HepG2 (cell line): Measurements from ENCODE around the gene JAK1. TPM values are rescaled to one million over a fixed set of nuclear protein-coding genes. Genes with fewer than 3 reads are reported as not detected.

Source experiments
- ATAC-seq: fragments of 200-7000 bp; cut with Tn5 transposase; 3 replicates; pipeline ENCODE4 v1.9.1; 2020; ENCODE audit warnings: mild to moderate bottlenecking, moderate library complexity
- BruUV-seq: library from RNA; stranded (reverse); fragments of 400-500 nt; replicated peaks from 2 replicates; lab custom pipeline; 2021; lab: Mats Ljungman, UMichigan
- CTCF ChIA-PET: fragments of 300-600 bp; formaldehyde crosslinking; extraction: SDS; loops from one replicate; lab custom pipeline; 2021; ENCODE audit warnings: low total read pairs, inconsistent platforms, low intra/inter-chr PET ratio; lab: Yijun Ruan, JAX
- POLR2A ChIA-PET: fragments of 350-600 bp; sonication (Branson Sonifier 250); formaldehyde crosslinking; loops from one replicate; lab custom pipeline; 2020; ENCODE audit warnings: antibody characterized with exemption, inconsistent platforms; lab: Yijun Ruan, JAX
- DNase-seq: peaks from one replicate; pipeline ENCODE4 v3.0.0-alpha.2; 2015; ENCODE audit warnings: low spot score
- FAIRE-seq: peaks from 3 replicates; lab custom pipeline; 2011; peaks lifted over from hg19 to GRCh38; lab: Jason Lieb, UNC
- H2AFZ ChIP-seq: one replicate; pipeline ENCODE4 v1.6.1; 2011; ENCODE audit warnings: low read length, inconsistent platforms
- H3K27ac ChIP-seq: fragments of 300-600 bp; 3 replicates; pipeline ENCODE4 v1.8.0; 2011; ENCODE audit warnings: mixed run types, mild to moderate bottlenecking, mixed read lengths, low read length, inconsistent platforms; ENCODE audit not compliant: insufficient read depth; ENCODE audit errors: extremely low read length
- H3K27me3 ChIP-seq, 2 experiments: fragments of 200-600 bp in 1 of 2; 2 replicates in 1 of 2; 3 replicates in 1 of 2; pipeline versions ENCODE4 v1.6.0 to v1.8.0; 2011; ENCODE audit warnings: low read length in 2 of 2, mild to moderate bottlenecking in 2 of 2, moderate library complexity in 2 of 2, inconsistent platforms in 1 of 2; ENCODE audit not compliant: insufficient read depth in 2 of 2, control insufficient read depth in 1 of 2
- H3K36me3 ChIP-seq, 2 experiments: fragments of 200-600 bp in 1 of 2; replicated peaks in 1 of 2; 2 replicates in 1 of 2; 3 replicates in 1 of 2; pipeline versions ENCODE4 v1.5.1 to v1.8.0; 2011; ENCODE audit warnings: low read length in 2 of 2, inconsistent platforms in 1 of 2; ENCODE audit not compliant: insufficient read depth in 2 of 2, control insufficient read depth in 1 of 2
- H3K4me1 ChIP-seq: 2 replicates; pipeline ENCODE4 v1.5.1; 2012; ENCODE audit warnings: low read length, inconsistent platforms; ENCODE audit not compliant: insufficient read depth
- H3K4me2 ChIP-seq: 2 replicates; pipeline ENCODE4 v1.6.0; 2011; ENCODE audit warnings: low read depth, low read length, inconsistent platforms
- H3K4me3 ChIP-seq, 3 experiments: fragments of 200-600 bp in 1 of 3; sonication (generic), shearing (Covaris generic) in 1 of 3; replicated peaks in 1 of 3; 2 replicates each; pipeline ENCODE4 v1.5.1; 2011 to 2016; ENCODE audit warnings: low read length in 3 of 3, inconsistent platforms in 2 of 3, low read depth in 2 of 3, mild to moderate bottlenecking in 2 of 3, control low read depth in 1 of 3, mixed read lengths in 1 of 3; ENCODE audit not compliant: insufficient read depth in 1 of 3
- H3K79me2 ChIP-seq: one replicate; pipeline ENCODE4 v1.6.1; 2011; ENCODE audit warnings: low read length, inconsistent platforms; ENCODE audit not compliant: insufficient read depth
- H3K9ac ChIP-seq: 2 replicates; pipeline ENCODE4 v1.6.0; 2011; ENCODE audit warnings: mild to moderate bottlenecking, low read depth, low read length, inconsistent platforms; ENCODE audit not compliant: insufficient read depth
- H3K9me3 ChIP-seq: 2 replicates; pipeline ENCODE4 v1.5.1; 2012; ENCODE audit warnings: mild to moderate bottlenecking, low read length
- H4K20me1 ChIP-seq: 2 replicates; pipeline ENCODE4 v1.6.0; 2011; ENCODE audit warnings: inconsistent platforms, mild to moderate bottlenecking, low read length, moderate library complexity; ENCODE audit not compliant: insufficient read depth
- CBX2 ChIP-seq, 2 experiments: fragments of 200-600 bp in 1 of 2; sonication (generic); formaldehyde crosslinking in 1 of 2; IDR thresholded peaks; 2 replicates each; pipeline versions ENCODE4 v1.7.0 to v1.8.1; 2018 to 2022; ENCODE audit warnings: low read depth in 2 of 2, low read length in 1 of 2, mild to moderate bottlenecking in 1 of 2, missing genetic modification reagents in 1 of 2
- RBM39 ChIP-seq: fragments of 200-400 bp; formaldehyde crosslinking; IDR thresholded peaks from one replicate; pipeline ENCODE4 v1.6.1; 2018; ENCODE audit warnings: antibody characterized with exemption, mild to moderate bottlenecking, low read depth, low read length; ENCODE audit not compliant: poor library complexity, severe bottlenecking
- ZNF280B ChIP-seq: sonication (generic); formaldehyde crosslinking; IDR thresholded peaks from 2 replicates; pipeline ENCODE4 v1.5.0; 2020; ENCODE audit warnings: missing genetic modification reagents, mild to moderate bottlenecking, borderline replicate concordance
- ZNF556 ChIP-seq: sonication (generic); formaldehyde crosslinking; IDR thresholded peaks from 2 replicates; pipeline ENCODE4 v1.4.0; 2020; ENCODE audit warnings: mild to moderate bottlenecking, missing genetic modification reagents, borderline replicate concordance
- WGBS: methylation state at CpG from one replicate; pipeline ENCODE4 v1.1.6; 2017; ENCODE audit warnings: low lambda C conversion rate; 5-methylcytosine and 5-hydroxymethylcytosine counted together
- in situ Hi-C: cut with HindIII; loops from 2 replicates; pipeline ENCODE4 v1.10.0; 2017; ENCODE audit warnings: low pct_unique_long_range_greater_than_20kb; ENCODE audit not compliant: extremely low pct_ligation_motif_present
- intact Hi-C: fragments of 100-400 bp; cut with micrococcal nuclease; formaldehyde crosslinking; loops from one replicate; pipeline ENCODE4 v1.10.0; 2022; ENCODE audit not compliant: unreplicated experiment
- polyA plus RNA-seq, 8 experiments: library from polyadenylated mRNA; depleted of rRNA in 3 of 8; stranded (reverse) in 7 of 8; unstranded in 1 of 8; fragments of >200 nt; fragmentation: Illumina TruSeq in 4 of 8; extraction: Trizol in 4 of 8; gene quantifications; 2 replicates each; pipeline versions ENCODE4 v1.2.1 to v1.2.3, GENCODE V29; 2011 to 2016; ENCODE audit warnings: low read depth in 4 of 8, missing spikeins in 1 of 8, mixed read lengths in 1 of 8; ENCODE audit not compliant: insufficient read depth in 1 of 8
- total RNA-seq, 5 experiments: library from RNA; depleted of rRNA; stranded (reverse); fragments of >200 nt; fragmentation: Illumina TruSeq; extraction: Trizol; gene quantifications; 2 replicates each; pipeline ENCODE4 v1.2.3, GENCODE V29; 2016; ENCODE audit warnings: low read depth in 1 of 5

JAK1 gene
- total and polyA plus RNA-seq, 2 of the 13 experiments (the other 11 are each of a cell fraction or from before 2014, with no cell fraction given): 23.9 to 42.4 TPM

- TF ChIP-seq ZNF556 (CRISPR knock-in tag) (no peak), ZNF280B (CRISPR knock-in tag) (no peak), RBM39 (no peak), CBX2 (IDR thresholded peaks at IDR 0.05; ENCODE audit: low read depth, low read length) (peak; percentile 95), CBX2 (CRISPR knock-in tag; IDR thresholded peaks at IDR 0.05; ENCODE audit: low read depth) (no peak)
- H3K4me3 ChIP-seq: peak overlapping the region; percentile 59 to 74 (median 61)
- no peak overlapping the region for H2AFZ ChIP-seq
- in situ Hi-C loops: no loop called here
- peak; percentile 50; the same call in 2 of the 3 replicates for ATAC-seq
- ChIA-PET CTCF (no interaction called here), POLR2A (no interaction called here)
- intact Hi-C loops: loop anchor here (2.0 kb wide), 1 partner anchor 28 kb away; no protein-coding TSS in a partner anchor
- no TSS peak for BruUV-seq
- no peaks in the 10 kb centered on the region for H3K79me2 ChIP-seq
- no peak for DNase-seq
- no peaks in the 10 kb centered on the region for H4K20me1 ChIP-seq
- H3K4me2 ChIP-seq: peak overlapping the region; percentile 84
- 5% methylated on average over 11 of the region's 11 CpGs for WGBS
- H3K9ac ChIP-seq: no peak overlapping the region
- H3K9me3 ChIP-seq: no peaks in the 10 kb centered on the region
- H3K27ac ChIP-seq: no peak overlapping the region
- FAIRE-seq: no peak
- no peaks in the 10 kb centered on the region for H3K36me3 ChIP-seq
- peaks cover 3 to 26% of the 10 kb centered on the region in 2 experiments for H3K27me3 ChIP-seq
- H3K4me1 ChIP-seq: peaks cover 20% of the 10 kb centered on the region
Observed at GRCh38 chr1:65003316-65003664, 36.9 kb upstream of the JAK1 start.
